Right ventricle myocardium superior (tissue), 1 donor: Measurements from ENCODE around the gene PDE5A. TPM values are rescaled to one million over a fixed set of nuclear protein-coding genes. Genes with fewer than 3 reads are reported as not detected.
"Not testable (repeated sequence)": the region's sequence is repeated elsewhere in the genome, so short reads cannot be mapped to it uniquely, and the experiment has no call there.

Experiments used
- ATAC-seq: fragments of 200-7000 bp; cut with Tn5 transposase; one replicate; pipeline ENCODE4 v1.9.1; 2020; ENCODE audit warnings: mild to moderate bottlenecking; ENCODE audit not compliant: poor library complexity
- DNase-seq: peaks from one replicate; pipeline ENCODE4 v3.0.0-alpha.2; 2020
- intact Hi-C: fragments of 100-400 bp; cut with DNase I; formaldehyde crosslinking; loops from one replicate; pipeline ENCODE4 v1.11.2; 2022
- total RNA-seq: library from RNA; stranded (reverse); fragmentation: NEBNext Ultra II Directional; extraction: Animal tissue kit (Norgen Biotek cat#: 25700); gene quantifications from one replicate; pipeline ENCODE4 v1.2.1, GENCODE V29; 2021
- donor health status: DM: no; HTN: yes; CAD: no; lungs with severe emphysema.

Gene PDE5A
- total RNA-seq, 1 donor from 2014 or later, result 6.5 TPM

- ATAC-seq (no peak), DNase-seq (no peak)
- intact Hi-C loops, result no loop called here
Observed at GRCh38 chr4:119648398-119648797, 19.8 kb upstream of the PDE5A start.

GRCh38 chr4:119647558-119647957 is 19.0 kb upstream of the PDE5A start:
- intact Hi-C loops, result no loop called here
- DNase-seq, result no peak
- ATAC-seq, result no peak

- intact Hi-C loops, result no loop called here
- no peak for DNase-seq
- peak; percentile 85 for ATAC-seq
Observed at GRCh38 chr4:119646347-119647071, 17.9 kb upstream of the PDE5A start.

- DNase-seq (no peak), ATAC-seq (no peak)
- intact Hi-C loops, result no loop called here
Observed at GRCh38 chr4:119643306-119644042, 14.9 kb upstream of the PDE5A start.

GRCh38 chr4:119641765-119642164 is 13.2 kb upstream of the PDE5A start:
- intact Hi-C loops, result no loop called here
- no peak for DNase-seq
- no peak for ATAC-seq

- DNase-seq (no peak), ATAC-seq (peak; percentile 10)
- intact Hi-C loops, result no loop called here
Observed at GRCh38 chr4:119638359-119638758, 9.8 kb upstream of the PDE5A start.

GRCh38 chr4:119636851-119637250 is 8.2 kb upstream of the PDE5A start:
- ATAC-seq, intact Hi-C loops: not testable (repeated sequence)

GRCh38 chr4:119632216-119632615 is 3.6 kb upstream of the PDE5A start:
- no peak for DNase-seq
- intact Hi-C loops, result no loop called here
- no peak for ATAC-seq

More at GRCh38 chr4:119636851-119637250, 8.2 kb upstream of the PDE5A start:
- not testable (repeated sequence) for DNase-seq

- peak; percentile 48 for ATAC-seq
- DNase-seq, result no peak
- intact Hi-C loops, result loop anchor here (5.0 to 10.0 kb wide), 4 partner anchors 64 to 418 kb away; a partner anchor contains a TSS
Observed at GRCh38 chr4:119629142-119629471, 503 bp upstream of the PDE5A start.

- intact Hi-C loops, result loop anchor here (5.0 to 10.0 kb wide), 4 partner anchors 63 to 420 kb away; a partner anchor contains a TSS
- ATAC-seq, result peak; percentile 78
- peak; percentile 73 for DNase-seq
Observed at GRCh38 chr4:119627267-119628255, 1.0 kb downstream of the PDE5A start.

- intact Hi-C loops, result loop anchor here (5.0 to 10.0 kb wide), 4 partner anchors 62 to 420 kb away; a partner anchor contains a TSS
- no peak for ATAC-seq
Observed at GRCh38 chr4:119626943-119627266, 1.7 kb downstream of the PDE5A start.

GRCh38 chr4:119626420-119626819 is 2.2 kb downstream of the PDE5A start:
- intact Hi-C loops, result loop anchor here (5.0 to 10.0 kb wide), 4 partner anchors 62 to 421 kb away; a partner anchor contains a TSS
- no peak for DNase-seq
- no peak for ATAC-seq

More at GRCh38 chr4:119626943-119627266, 1.7 kb downstream of the PDE5A start:
- DNase-seq, result no peak

GRCh38 chr4:119625761-119626160 is 2.8 kb downstream of the PDE5A start:
- DNase-seq, result no peak
- intact Hi-C loops, result loop anchor here (5.0 to 10.0 kb wide), 4 partner anchors 61 to 422 kb away; a partner anchor contains a TSS
- no peak for ATAC-seq

- DNase-seq, result no peak
- intact Hi-C loops, result loop anchor here (10.0 kb wide), 3 partner anchors 60 to 320 kb away; a partner anchor contains a TSS
- no peak for ATAC-seq
Observed at GRCh38 chr4:119624356-119624755, 4.2 kb downstream of the PDE5A start.

GRCh38 chr4:119623025-119623424 is 5.6 kb downstream of the PDE5A start:
- intact Hi-C loops, result loop anchor here (10.0 kb wide), 3 partner anchors 58 to 318 kb away; a partner anchor contains a TSS
- no peak for ATAC-seq

GRCh38 chr4:119615068-119615719 is 13.4 kb downstream of the PDE5A start:
- intact Hi-C loops, result no loop called here
- ATAC-seq, result no peak

More at GRCh38 chr4:119623025-119623424, 5.6 kb downstream of the PDE5A start:
- DNase-seq, result no peak

GRCh38 chr4:119604266-119604665 is 24.3 kb downstream of the PDE5A start:
- DNase-seq (no peak), ATAC-seq (no peak)
- intact Hi-C loops, result no loop called here

More at GRCh38 chr4:119615068-119615719, 13.4 kb downstream of the PDE5A start:
- DNase-seq, result no peak

GRCh38 chr4:119602366-119602765 is 26.2 kb downstream of the PDE5A start:
- intact Hi-C loops, result no loop called here
- no peak for ATAC-seq
- DNase-seq, result no peak
